ENCODE measurements around the gene ZNF735.

DNA sequence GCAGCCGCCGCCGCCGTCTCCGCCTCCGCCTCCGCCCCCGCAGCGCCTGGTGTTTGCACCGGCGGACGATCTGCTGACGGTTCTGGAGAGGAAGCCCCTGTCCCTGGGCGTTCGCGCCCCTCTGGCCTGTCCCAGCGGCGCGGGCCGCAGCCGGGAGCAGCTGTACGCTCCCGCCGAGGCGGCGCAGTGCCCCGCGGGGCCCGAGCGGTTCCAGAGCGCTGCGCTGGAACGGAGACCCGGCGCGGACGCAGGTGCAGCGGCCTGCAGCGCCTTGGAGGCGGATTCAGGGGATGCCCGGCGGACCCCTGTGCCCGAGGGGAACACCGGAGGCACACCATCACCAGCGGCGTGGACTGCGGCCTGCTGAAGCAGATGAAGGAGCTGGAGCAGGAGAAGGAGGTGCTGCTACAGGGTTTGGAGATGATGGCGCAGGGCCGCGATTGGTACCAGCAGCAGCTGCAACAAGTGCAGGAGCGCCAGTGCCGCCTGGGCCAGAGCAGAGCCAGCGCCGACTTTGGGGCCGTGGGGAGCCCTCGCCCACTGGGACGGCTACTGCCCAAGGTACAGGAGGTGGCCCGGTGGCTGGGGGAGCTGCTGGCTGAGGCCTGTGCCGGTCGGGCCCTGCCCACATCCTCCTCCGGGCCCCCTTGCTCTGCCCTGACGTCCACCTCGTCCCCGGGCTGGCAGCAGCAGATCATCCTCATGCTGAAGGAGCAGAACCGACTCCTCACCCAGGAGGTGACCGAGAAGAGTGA, 24.8 kb upstream of the ZNF735 start:
- TF ChIP-seq, protein P1, sequence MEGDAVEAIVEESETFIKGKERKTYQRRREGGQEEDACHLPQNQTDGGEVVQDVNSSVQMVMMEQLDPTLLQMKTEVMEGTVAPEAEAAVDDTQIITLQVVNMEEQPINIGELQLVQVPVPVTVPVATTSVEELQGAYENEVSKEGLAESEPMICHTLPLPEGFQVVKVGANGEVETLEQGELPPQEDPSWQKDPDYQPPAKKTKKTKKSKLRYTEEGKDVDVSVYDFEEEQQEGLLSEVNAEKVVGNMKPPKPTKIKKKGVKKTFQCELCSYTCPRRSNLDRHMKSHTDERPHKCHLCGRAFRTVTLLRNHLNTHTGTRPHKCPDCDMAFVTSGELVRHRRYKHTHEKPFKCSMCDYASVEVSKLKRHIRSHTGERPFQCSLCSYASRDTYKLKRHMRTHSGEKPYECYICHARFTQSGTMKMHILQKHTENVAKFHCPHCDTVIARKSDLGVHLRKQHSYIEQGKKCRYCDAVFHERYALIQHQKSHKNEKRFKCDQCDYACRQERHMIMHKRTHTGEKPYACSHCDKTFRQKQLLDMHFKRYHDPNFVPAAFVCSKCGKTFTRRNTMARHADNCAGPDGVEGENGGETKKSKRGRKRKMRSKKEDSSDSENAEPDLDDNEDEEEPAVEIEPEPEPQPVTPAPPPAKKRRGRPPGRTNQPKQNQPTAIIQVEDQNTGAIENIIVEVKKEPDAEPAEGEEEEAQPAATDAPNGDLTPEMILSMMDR (IDR thresholded peaks at IDR 0.05) = no peak
- no peak for TF ChIP-seq POLR2A (IDR thresholded peaks at IDR 0.05)

Measured in thyroid gland (tissue), 4 donors.